Suprapubic skin (tissue), 3 donors: ENCODE results near the gene LILRB2.

Source experiments
- CTCF ChIP-seq, 2 donors: fragments of 200-600 bp in 1 of 2; fragments of 450-650 bp in 1 of 2; sonication (generic) in 1 of 2; IDR thresholded peaks; one replicate each; pipeline ENCODE4 v1.5.1; 2016 to 2019; ENCODE audit warnings: antibody characterized with exemption in 2 of 2, mild to moderate bottlenecking in 1 of 2, moderate library complexity in 1 of 2
- POLR2AphosphoS5 ChIP-seq, 3 donors: sonication (generic); formaldehyde crosslinking; IDR thresholded peaks; one replicate each; pipeline ENCODE4 v1.6.1; 2017; ENCODE audit warnings: antibody characterized with exemption in 3 of 3

DNA sequence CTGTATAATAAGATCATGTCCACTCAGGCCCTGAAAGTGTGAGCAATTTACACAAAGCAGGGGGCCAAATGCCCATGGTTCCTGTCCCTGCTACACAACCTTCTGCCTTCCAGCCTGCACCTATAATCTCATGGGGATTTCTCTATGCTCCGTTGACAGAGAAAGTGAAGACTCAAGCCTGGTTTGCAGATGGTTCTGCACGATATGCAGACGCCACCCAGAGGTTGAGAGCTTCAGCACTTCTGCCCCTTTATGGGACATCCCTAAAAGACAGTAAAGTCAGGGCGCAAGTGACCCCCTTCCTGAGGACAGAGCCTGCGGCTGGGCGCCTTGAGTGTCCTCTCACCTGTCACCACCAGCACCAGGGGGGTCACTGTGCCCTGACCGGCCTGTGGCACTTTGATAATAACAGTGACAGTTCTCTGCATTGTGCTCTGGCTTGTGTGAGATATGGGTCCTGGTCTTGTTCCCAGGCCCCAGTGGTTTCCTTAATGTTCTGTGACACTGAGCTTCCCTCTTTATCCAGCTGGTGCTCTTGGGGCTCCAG, 16.9 kb upstream of the LILRB2 start:
- TF ChIP-seq CTCF (IDR thresholded peaks at IDR 0.05): no peak
- TF ChIP-seq POLR2AphosphoS5 (IDR thresholded peaks at IDR 0.05): no peak
